Cardiac muscle cell (in vitro differentiated cells and primary cell): ENCODE results near the gene GEMIN7. TPM values are rescaled to one million over a fixed set of nuclear protein-coding genes. Genes with fewer than 3 reads are reported as not detected.
A peak's percentile ranks its signal among the peaks of the same experiment; 100 is the strongest.

Experiments
- DNase-seq, 2 donors: peaks; one replicate each; pipeline versions ENCODE4 v3.0.0 to v3.0.0-alpha.2; 2010 to 2017; ENCODE audit warnings: low read depth in 1 of 2, low spot score in 1 of 2
- H3K27ac ChIP-seq: fragments of 200-600 bp; sonication (generic); 2 replicates; pipeline ENCODE4 v1.5.1; 2016
- H3K27me3 ChIP-seq: fragments of 200-600 bp; sonication (generic); 2 replicates; pipeline ENCODE4 v1.6.0; 2016; ENCODE audit warnings: control low read depth
- H3K36me3 ChIP-seq: fragments of 200-600 bp; sonication (generic); 2 replicates; pipeline ENCODE4 v1.5.1; 2016; ENCODE audit warnings: control low read depth
- H3K4me1 ChIP-seq: fragments of 200-600 bp; sonication (generic); 2 replicates; pipeline ENCODE4 v1.8.1; 2017; ENCODE audit warnings: low read depth, mild to moderate bottlenecking, mixed run types
- H3K4me3 ChIP-seq: fragments of 200-600 bp; sonication (generic); 2 replicates; pipeline ENCODE4 v1.5.1; 2016; ENCODE audit warnings: mild to moderate bottlenecking
- H3K9me3 ChIP-seq: fragments of 200-600 bp; sonication (generic); 2 replicates; pipeline ENCODE4 v1.5.1; 2017; ENCODE audit warnings: low read depth, mild to moderate bottlenecking, control low read depth
- CTCF ChIP-seq: IDR thresholded peaks from 2 replicates; pipeline ENCODE4 v1.5.1; 2012; ENCODE audit warnings: low read depth, mild to moderate bottlenecking, low read length
- polyA plus RNA-seq: library from polyadenylated mRNA; unstranded; fragments of >200 nt; fragmentation: Nextera tagmentation; extraction: Ambion mirVana; gene quantifications from 2 replicates; pipeline ENCODE4 v1.2.1, GENCODE V29; 2016
- total RNA-seq: library from RNA; depleted of rRNA; stranded (reverse); fragments of >200 nt; gene quantifications from 2 replicates; pipeline ENCODE4 v1.2.3, GENCODE V29; 2016

Gene GEMIN7
- total and polyA plus RNA-seq, 2 experiments from 2014 or later: 30.3 to 77.9 TPM

- Histone ChIP-seq H3K9me3 (no peaks in the 10 kb centered on the region), H3K4me1 (peaks cover 1% of the 10 kb centered on the region), H3K27me3 (no peaks in the 10 kb centered on the region), H3K36me3 (no peaks in the 10 kb centered on the region), H3K27ac (no peak overlapping the region), H3K4me3 (no peak overlapping the region)
- DNase-seq: no peak
- TF ChIP-seq CTCF: no peak
These were observed 52.0 kb downstream of the GEMIN7 start for GRCh38 chr19:45130888-45131615.

- TF ChIP-seq CTCF: no peak
- H3K4me3 ChIP-seq: no peak overlapping the region
- no peaks in the 10 kb centered on the region for H3K27me3 ChIP-seq
- no peak for DNase-seq
- no peaks in the 10 kb centered on the region for H3K36me3 ChIP-seq
- H3K9me3 ChIP-seq: no peaks in the 10 kb centered on the region
- no peak overlapping the region for H3K27ac ChIP-seq
- peaks cover 8% of the 10 kb centered on the region for H3K4me1 ChIP-seq
These were observed 54.6 kb downstream of the GEMIN7 start for GRCh38 chr19:45133661-45134060.

- no peaks in the 10 kb centered on the region for H3K27me3 ChIP-seq
- no peak overlapping the region for H3K4me3 ChIP-seq
- no peaks in the 10 kb centered on the region for H3K9me3 ChIP-seq
- TF ChIP-seq CTCF: no peak
- no peaks in the 10 kb centered on the region for H3K36me3 ChIP-seq
- no peak for DNase-seq
- H3K27ac ChIP-seq: no peak overlapping the region
- H3K4me1 ChIP-seq: peaks cover 8% of the 10 kb centered on the region
These were observed 56.3 kb downstream of the GEMIN7 start for GRCh38 chr19:45135176-45135885.

- H3K36me3 ChIP-seq: no peaks in the 10 kb centered on the region
- TF ChIP-seq CTCF: no peak
- no peaks in the 10 kb centered on the region for H3K9me3 ChIP-seq
- H3K27me3 ChIP-seq: no peaks in the 10 kb centered on the region
- H3K4me3 ChIP-seq: no peak overlapping the region
- H3K4me1 ChIP-seq: peaks cover 8% of the 10 kb centered on the region
- peak overlapping the region; percentile 51 for H3K27ac ChIP-seq
- DNase-seq: no peak
These were observed 57.6 kb downstream of the GEMIN7 start for GRCh38 chr19:45136507-45137178.

- no peaks in the 10 kb centered on the region for H3K27me3 ChIP-seq
- no peak overlapping the region for H3K4me3 ChIP-seq
- TF ChIP-seq CTCF: no peak
- H3K36me3 ChIP-seq: peaks cover 3% of the 10 kb centered on the region
- H3K9me3 ChIP-seq: no peaks in the 10 kb centered on the region
- DNase-seq: peak in 1 of 2 donors; percentile 16
- H3K27ac ChIP-seq: peak overlapping the region; percentile 51
- peaks cover 8% of the 10 kb centered on the region for H3K4me1 ChIP-seq
These were observed 58.2 kb downstream of the GEMIN7 start for GRCh38 chr19:45137179-45137761.
